Forelimb muscle (tissue), 1 donor: ENCODE measurements around the gene GIT2. TPM values are rescaled to one million over a fixed set of nuclear protein-coding genes. Genes with fewer than 3 reads are reported as not detected.
A peak's percentile ranks its signal among the peaks of the same experiment; 100 is the strongest.
"Not testable (repeated sequence)": the region's sequence is repeated elsewhere in the genome, so short reads cannot be mapped to it uniquely, and the experiment has no call there.

ENCODE experiments used
- DNase-seq: peaks from one replicate; pipeline ENCODE4 v3.0.0-alpha.2; 2013; ENCODE audit warnings: low read depth
- polyA plus RNA-seq: library from polyadenylated mRNA; unstranded; fragments of 120-200 nt; gene quantifications from one replicate; pipeline ENCODE4 v1.2.1, GENCODE V29; 2013; ENCODE audit not compliant: insufficient read length

GIT2 gene
- polyA plus RNA-seq, 1 donor, result 50.8 TPM

- DNase-seq, result no peak
Measured at GRCh38 chr12:109921982-109922381, 74.2 kb downstream of the GIT2 start.

GRCh38 chr12:109920261-109920780, 75.8 kb downstream of the GIT2 start:
- DNase-seq, result no peak

- DNase-seq, result no peak
Measured at GRCh38 chr12:109919456-109919855, 76.7 kb downstream of the GIT2 start.

- no peak for DNase-seq
Measured at GRCh38 chr12:109916045-109916444, 80.1 kb downstream of the GIT2 start.

- DNase-seq, result no peak
Measured at GRCh38 chr12:109915171-109916040, 80.8 kb downstream of the GIT2 start.

- DNase-seq, result no peak
Measured at GRCh38 chr12:109914461-109914860, 81.7 kb downstream of the GIT2 start.

GRCh38 chr12:109912855-109913321, 83.3 kb downstream of the GIT2 start:
- DNase-seq, result no peak

GRCh38 chr12:109910969-109911348, 85.2 kb downstream of the GIT2 start:
- DNase-seq, result no peak

GRCh38 chr12:109910254-109910968, 85.8 kb downstream of the GIT2 start:
- DNase-seq, result no peak

GRCh38 chr12:109905301-109905700, 90.9 kb downstream of the GIT2 start:
- no peak for DNase-seq

GRCh38 chr12:109902891-109903418, 93.2 kb downstream of the GIT2 start:
- no peak for DNase-seq

GRCh38 chr12:109900752-109901580, 95.2 kb downstream of the GIT2 start:
- DNase-seq, result no peak

- peak; percentile 65 for DNase-seq
Measured at GRCh38 chr12:109899783-109900751, 96.1 kb downstream of the GIT2 start, which contains the start of gene TCHP. Gene TCHP, plus strand, starts transcription at chr12:109900274. Its CDS starts 2,753 bp downstream, at chr12:109903027.

- not testable (repeated sequence) for DNase-seq
Measured at GRCh38 chr12:109899345-109899744, 96.8 kb downstream of the GIT2 start.

GRCh38 chr12:109897029-109897428, 99.1 kb downstream of the GIT2 start:
- no peak for DNase-seq

GRCh38 chr12:109896188-109896587, 100.0 kb downstream of the GIT2 start:
- no peak for DNase-seq

GRCh38 chr12:109894939-109895338, 101.2 kb downstream of the GIT2 start:
- no peak for DNase-seq

- DNase-seq, result no peak
Measured at GRCh38 chr12:109893261-109893995, 102.7 kb downstream of the GIT2 start.

- DNase-seq, result no peak
Measured at GRCh38 chr12:109892748-109893147, 103.4 kb downstream of the GIT2 start.
